Sigmoid colon (tissue), 4 donors: ENCODE results near the gene ATP1B1.

Experiments used
- EP300 ChIP-seq, 4 donors: sonication (generic); formaldehyde crosslinking; IDR thresholded peaks; one replicate each; pipeline ENCODE4 v1.6.1; 2017; ENCODE audit warnings: antibody characterized with exemption in 4 of 4
- POLR2A ChIP-seq, 2 donors: fragments of 450-650 bp; IDR thresholded peaks; one replicate each; pipeline ENCODE4 v1.6.1; 2016; ENCODE audit warnings: antibody characterized with exemption in 2 of 2, mild to moderate bottlenecking in 2 of 2, moderate library complexity in 2 of 2

DNA sequence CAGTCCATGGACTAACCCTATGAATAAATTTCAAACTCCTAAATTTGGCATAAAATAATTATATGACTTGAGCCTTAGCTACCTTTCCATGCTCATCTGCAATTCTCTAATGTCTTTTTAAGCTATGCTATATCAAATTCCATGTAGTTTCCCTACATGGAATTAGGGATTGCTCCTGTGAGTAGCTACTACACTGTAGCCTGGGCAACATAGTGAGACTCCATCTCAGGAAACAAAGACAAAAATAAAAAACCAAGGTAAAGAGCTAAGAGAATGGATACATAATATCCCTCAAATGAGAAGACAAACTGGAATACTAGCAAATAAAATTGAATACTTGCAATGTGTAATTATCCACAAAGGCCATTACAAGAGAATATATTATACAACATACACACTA is 37.5 kb downstream of the ATP1B1 start:
- TF ChIP-seq POLR2A (IDR thresholded peaks at IDR 0.05) (no peak), EP300 (IDR thresholded peaks at IDR 0.05) (no peak)
